GM12878 (cell line): Measurements from ENCODE around the gene SIDT1. TPM values are rescaled to one million over a fixed set of nuclear protein-coding genes. Genes with fewer than 3 reads are reported as not detected.

Source experiments
- ATAC-seq: fragments of 200-7000 bp; cut with Tn5 transposase; 3 replicates; pipeline ENCODE4 v1.9.1; 2020; ENCODE audit warnings: mild to moderate bottlenecking, moderate library complexity
- BruUV-seq: library from RNA; stranded (reverse); fragments of 400-500 nt; replicated peaks from 2 replicates; lab custom pipeline; 2021; lab: Mats Ljungman, UMichigan
- CTCF ChIA-PET: fragments of 300-600 bp; sonication (Branson Sonifier 250); formaldehyde crosslinking; extraction: SDS; loops from one replicate; lab custom pipeline; 2021; ENCODE audit warnings: inconsistent platforms; lab: Yijun Ruan, JAX
- POLR2A ChIA-PET: fragments of 350-600 bp; formaldehyde crosslinking; extraction: SDS; loops from one replicate; lab custom pipeline; 2021; ENCODE audit warnings: inconsistent platforms; lab: Charles Lee
- RAD21 ChIA-PET: fragments of 300-600 bp; sonication (Branson Sonifier 250); formaldehyde crosslinking; loops from one replicate; lab custom pipeline; 2023; ENCODE audit warnings: antibody characterized with exemption; ENCODE audit not compliant: unreplicated experiment; lab: Charles Lee
- SMC1A ChIA-PET: fragments of 300-600 bp; sonication (Branson Sonifier 250); formaldehyde crosslinking; loops from one replicate; lab custom pipeline; 2023; ENCODE audit not compliant: unreplicated experiment, uncharacterized antibody; lab: Charles Lee
- DNase-seq: peaks from one replicate; pipeline ENCODE4 v3.0.0-alpha.2; 2011; ENCODE audit warnings: low read depth, low spot score
- FAIRE-seq: peaks from 3 replicates; lab custom pipeline; 2011; peaks lifted over from hg19 to GRCh38; lab: Jason Lieb, UNC
- H2AFZ ChIP-seq: 2 replicates; pipeline ENCODE4 v1.6.0; 2011; ENCODE audit warnings: low read depth, low read length, control low read depth; ENCODE audit not compliant: control insufficient read depth
- H3K27ac ChIP-seq: 2 replicates; pipeline ENCODE4 v1.5.1; 2011; ENCODE audit warnings: control low read depth; ENCODE audit not compliant: control insufficient read depth, insufficient read depth
- H3K27me3 ChIP-seq, 2 experiments: replicated peaks in 1 of 2; 2 replicates each; pipeline versions ENCODE4 v1.6.0 to v1.6.1; 2011; ENCODE audit warnings: low read length in 1 of 2; ENCODE audit not compliant: control insufficient read depth in 2 of 2, insufficient read depth in 2 of 2
- H3K36me3 ChIP-seq, 2 experiments: 2 replicates each; pipeline ENCODE4 v1.5.1; 2011; ENCODE audit warnings: low read length in 1 of 2; ENCODE audit not compliant: control insufficient read depth in 2 of 2, insufficient read depth in 2 of 2
- H3K4me1 ChIP-seq: 2 replicates; pipeline ENCODE4 v1.6.1; 2011; ENCODE audit warnings: mild to moderate bottlenecking, low read length, moderate library complexity, mixed read lengths; ENCODE audit not compliant: control insufficient read depth, insufficient read depth
- H3K4me2 ChIP-seq: 2 replicates; pipeline ENCODE4 v1.6.0; 2011; ENCODE audit warnings: control low read depth; ENCODE audit not compliant: control insufficient read depth, insufficient read depth
- H3K4me3 ChIP-seq: fragments of 200-600 bp; sonication (generic); 2 replicates; pipeline ENCODE4 v1.5.1; 2016
- H3K79me2 ChIP-seq: 2 replicates; pipeline ENCODE4 v1.6.0; 2011; ENCODE audit warnings: low read length; ENCODE audit not compliant: control insufficient read depth, insufficient read depth
- H3K9ac ChIP-seq: 2 replicates; pipeline ENCODE4 v1.8.0; 2011; ENCODE audit warnings: low read length, control low read depth, mixed read lengths; ENCODE audit not compliant: control insufficient read depth, insufficient read depth
- H3K9me3 ChIP-seq: replicated peaks from 3 replicates; pipeline ENCODE4 v1.5.1; 2011; ENCODE audit warnings: mild to moderate bottlenecking, low read length; ENCODE audit not compliant: control insufficient read depth, insufficient read depth
- H4K20me1 ChIP-seq: 2 replicates; pipeline ENCODE4 v1.6.0; 2011; ENCODE audit not compliant: control insufficient read depth, insufficient read depth
- BCL11A ChIP-seq: IDR thresholded peaks from 2 replicates; pipeline ENCODE4 v1.6.1; 2011; ENCODE audit warnings: low read depth, low read length
- CTCF ChIP-seq, 3 experiments: IDR thresholded peaks in 2 of 3; conservative IDR thresholded peaks in 1 of 3; 2 replicates each; pipeline ENCODE4 v1.5.1; 2011; ENCODE audit warnings: low read depth in 3 of 3, low read length in 3 of 3, mild to moderate bottlenecking in 3 of 3, control low read depth in 2 of 3, moderate library complexity in 2 of 3, inconsistent platforms in 1 of 3, mixed read lengths in 1 of 3; ENCODE audit not compliant: control insufficient read depth in 2 of 3, insufficient read depth in 1 of 3; ENCODE audit errors: extremely low read depth in 1 of 3
- FOXM1 ChIP-seq: IDR thresholded peaks from 2 replicates; pipeline ENCODE4 v1.6.1; 2012; ENCODE audit warnings: low read depth, mild to moderate bottlenecking, inconsistent platforms, low read length, moderate library complexity
- RAD21 ChIP-seq: IDR thresholded peaks from 2 replicates; pipeline ENCODE4 v1.6.1; 2011; ENCODE audit warnings: mild to moderate bottlenecking, low read depth, low read length, moderate library complexity; ENCODE audit not compliant: insufficient read depth
- RAD51 ChIP-seq: fragments of 450-650 bp; IDR thresholded peaks from 2 replicates; pipeline ENCODE4 v1.6.1; 2016; ENCODE audit warnings: moderate library complexity, mild to moderate bottlenecking, inconsistent platforms
- SMC3 ChIP-seq: IDR thresholded peaks from 2 replicates; pipeline ENCODE4 v1.6.1; 2011; ENCODE audit warnings: low read length, improper control_type of control experiment, borderline replicate concordance
- STAT1 ChIP-seq: fragments of 450-650 bp; conservative IDR thresholded peaks from 2 replicates; pipeline ENCODE4 v1.6.1; 2014; ENCODE audit warnings: antibody characterized with exemption, mild to moderate bottlenecking
- TAF1 ChIP-seq: IDR thresholded peaks from 2 replicates; pipeline ENCODE4 v1.6.1; 2011; ENCODE audit warnings: mild to moderate bottlenecking, low read depth, low read length, borderline replicate concordance
- ZNF592 ChIP-seq: fragments of 450-650 bp; IDR thresholded peaks from 2 replicates; pipeline ENCODE4 v1.6.1; 2017; ENCODE audit warnings: mild to moderate bottlenecking, moderate library complexity
- WGBS: methylation state at CpG from one replicate; pipeline ENCODE4 v1.1.6; 2016; ENCODE audit warnings: low lambda C conversion rate; ENCODE audit not compliant: insufficient replicate concordance, insufficient coverage; ENCODE audit errors: missing lambda C conversion rate; 5-methylcytosine and 5-hydroxymethylcytosine counted together
- in situ Hi-C: fragments of 300-500 bp; cut with MboI; formaldehyde crosslinking; loops from 9 replicates; pipeline ENCODE4 v1.14.3; 2018; ENCODE audit warnings: mixed read lengths
- intact Hi-C: fragments of 100-400 bp; cut with micrococcal nuclease; formaldehyde crosslinking; loops from one replicate; pipeline ENCODE4 v1.14.2; 2022; ENCODE audit not compliant: unreplicated experiment
- polyA plus RNA-seq, 11 experiments: library from polyadenylated mRNA; depleted of rRNA in 4 of 11; unstranded in 6 of 11; stranded (reverse) in 5 of 11; fragments of >200 nt; fragmentation: Nextera tagmentation in 4 of 11; fragmentation: Illumina TruSeq in 1 of 11; extraction: Ambion mirVana in 4 of 11; extraction: Trizol in 1 of 11; gene quantifications; 1 replicate in 1 of 11; 2 replicates in 10 of 11; pipeline versions ENCODE4 v1.2.1 to v1.2.3, GENCODE V29; 2011 to 2016; ENCODE audit warnings: inconsistent platforms in 2 of 11, missing spikeins in 2 of 11, low read depth in 1 of 11
- total RNA-seq, 4 experiments: library from RNA; depleted of rRNA in 3 of 4; stranded (reverse); fragments of >200 nt in 3 of 4; fragmentation: Illumina TruSeq in 1 of 4; extraction: Trizol in 1 of 4; gene quantifications; 2 replicates each; pipeline versions ENCODE4 v1.2.1 to v1.2.3, GENCODE V29; 2013 to 2021

Gene SIDT1
- total and polyA plus RNA-seq, 10 of the 15 experiments (the other 5 are each of a cell fraction or from before 2014, with no cell fraction given): 3.0 to 45.0 (median 26.6) TPM

GRCh38 chr3:113495035-113495434 lies 37.3 kb upstream of the SIDT1 start:
- FAIRE-seq (no peak), DNase-seq (no peak), ATAC-seq (peak; percentile 96)
- Histone ChIP-seq H2AFZ (no peak overlapping the region), H3K4me2 (no peak overlapping the region), H3K79me2 (no peaks in the 10 kb centered on the region), H3K4me3 (no peak overlapping the region), H3K27ac (no peak overlapping the region), H3K4me1 (no peaks in the 10 kb centered on the region; the same call in 1 of the 2 replicates), H3K9ac (no peak overlapping the region), H4K20me1 (no peaks in the 10 kb centered on the region), H3K36me3 (peaks cover 0 to 17% of the 10 kb centered on the region in 2 experiments; a peak in 3 of 4 replicates), H3K27me3 (no peaks in the 10 kb centered on the region), H3K9me3 (no peaks in the 10 kb centered on the region)
- SMC1A ChIA-PET: interaction anchor here (0.9 to 4.7 kb wide), 16 partner anchors 12 to 249 kb away, joined by 3 to 85 read pairs (median 8); partner anchors contain the start of gene SPICE1
- in situ Hi-C loops: loop anchor here (10.0 kb wide), 2 partner anchors 250 to 420 kb away; partner anchors contain the start of genes ATP6V1A and NAA50
- CTCF ChIA-PET: interaction anchor here (0.7 to 5.0 kb wide), 23 partner anchors 8 to 250 kb away, joined by 3 to 140 read pairs (median 8); partner anchors contain the start of genes NAA50 and SPICE1
- POLR2A ChIA-PET: interaction anchor here (0.9 to 1.0 kb wide), 3 partner anchors 40 to 250 kb away, joined by 3 to 6 read pairs (median 5); no protein-coding TSS in a partner anchor
- intact Hi-C loops: loop anchor here (1.0 to 2.0 kb wide), 5 partner anchors 38 to 418 kb away; partner anchors contain the start of gene SIDT1
- RAD21 ChIA-PET: interaction anchor here (0.8 to 3.3 kb wide), 7 partner anchors 20 to 250 kb away, joined by 3 to 56 read pairs (median 11); partner anchors contain the start of genes NAA50 and SPICE1
- no peak for TF ChIP-seq RAD51
- peak; percentile 35; the same call in 1 of the 2 replicates for TF ChIP-seq FOXM1
- peak; percentile 71 for TF ChIP-seq RAD21
- peak; percentile 96 for TF ChIP-seq SMC3
- no peak for TF ChIP-seq STAT1
- TF ChIP-seq CTCF (IDR thresholded peaks at IDR 0.05 in 2 of 3, conservative IDR thresholded peaks at IDR 0.05 in 1 of 3; ENCODE audit: control insufficient read depth in 2 of 3, extremely low read depth in 1 of 3, insufficient read depth in 1 of 3, low read depth in 3 of 3, low read length in 3 of 3): peak; percentile 45 to 67 (median 50); a peak in 4 of 6 replicates
- no peak for TF ChIP-seq TAF1
- no peak for TF ChIP-seq BCL11A
- 0 out of 2 replicates have a peak, but pooled peaks have one; percentile 35 for TF ChIP-seq ZNF592
- no TSS peak for BruUV-seq
- 61% methylated on average over 2 of the region's 2 CpGs for WGBS
